IMR-90 (cell line): ENCODE results near the gene HAGHL. TPM values are rescaled to one million over a fixed set of nuclear protein-coding genes. Genes with fewer than 3 reads are reported as not detected.

Experiments
- ATAC-seq: fragments of 200-7000 bp; cut with Tn5 transposase; 2 replicates; pipeline ENCODE4 v1.9.1; 2020; ENCODE audit warnings: low read depth, mild to moderate bottlenecking, moderate library complexity
- BruUV-seq: library from RNA; stranded (reverse); fragments of 400-500 nt; replicated peaks from 2 replicates; lab custom pipeline; 2021; lab: Mats Ljungman, UMichigan
- CTCF ChIA-PET: fragments of 300-600 bp; formaldehyde crosslinking; extraction: SDS; loops from one replicate; lab custom pipeline; 2021; ENCODE audit warnings: antibody characterized with exemption; lab: Yijun Ruan, JAX
- POLR2A ChIA-PET: fragments of 300-600 bp; sonication (Branson Sonifier 250); formaldehyde crosslinking; loops from one replicate; lab custom pipeline; 2022; ENCODE audit warnings: antibody characterized with exemption; ENCODE audit not compliant: unreplicated experiment; lab: Charles Lee
- DNase-seq: peaks from one replicate; pipeline ENCODE4 v3.0.0; 2013
- H2AFZ ChIP-seq: replicated peaks from 2 replicates; pipeline ENCODE3; 2013; ENCODE audit warnings: low read length, mild to moderate bottlenecking; ENCODE audit not compliant: poor library complexity
- H2AK5ac ChIP-seq: 2 replicates; pipeline ENCODE4 v1.6.1; 2013; ENCODE audit warnings: low read depth, low read length, inconsistent platforms
- H2AK9ac ChIP-seq: replicated peaks from 2 replicates; pipeline ENCODE3; 2013; ENCODE audit warnings: mild to moderate bottlenecking, low read depth, low read length, moderate library complexity; ENCODE audit not compliant: poor library complexity
- H2BK120ac ChIP-seq: 2 replicates; pipeline ENCODE4 v1.6.1; 2013; ENCODE audit warnings: low read depth, low read length, inconsistent platforms
- H2BK15ac ChIP-seq: 3 replicates; pipeline ENCODE4 v1.6.1; 2013; ENCODE audit warnings: low read depth, low read length, inconsistent platforms
- H2BK20ac ChIP-seq: 2 replicates; pipeline ENCODE4 v1.6.1; 2013; ENCODE audit warnings: low read depth, mild to moderate bottlenecking, inconsistent platforms, low read length, moderate library complexity
- H2BK5ac ChIP-seq: 2 replicates; pipeline ENCODE4 v1.6.1; 2013; ENCODE audit warnings: mild to moderate bottlenecking, low read depth, low read length, inconsistent platforms; ENCODE audit not compliant: poor library complexity, severe bottlenecking
- H3K14ac ChIP-seq: replicated peaks from 2 replicates; pipeline ENCODE4 v1.6.1; 2013; ENCODE audit warnings: low read depth, low read length, inconsistent platforms
- H3K18ac ChIP-seq: 2 replicates; pipeline ENCODE4 v1.6.1; 2013; ENCODE audit warnings: low read depth, low read length, control low read depth
- H3K23ac ChIP-seq: 2 replicates; pipeline ENCODE4 v1.6.1; 2013; ENCODE audit warnings: low read depth, low read length, inconsistent platforms
- H3K27ac ChIP-seq: 2 replicates; pipeline ENCODE4 v1.5.1; 2013; ENCODE audit warnings: mild to moderate bottlenecking, control low read depth, low read length; ENCODE audit not compliant: insufficient read depth
- H3K27me3 ChIP-seq: 2 replicates; pipeline ENCODE4 v1.6.1; 2013; ENCODE audit warnings: low read length; ENCODE audit not compliant: control insufficient read depth, insufficient read depth
- H3K36me3 ChIP-seq: 2 replicates; pipeline ENCODE4 v1.6.1; 2013; ENCODE audit warnings: low read length, mixed read lengths; ENCODE audit not compliant: control insufficient read depth, insufficient read depth
- H3K4ac ChIP-seq: 2 replicates; pipeline ENCODE4 v1.6.1; 2013; ENCODE audit warnings: low read depth, low read length, inconsistent platforms
- H3K4me1 ChIP-seq: 2 replicates; pipeline ENCODE4 v1.6.1; 2013; ENCODE audit warnings: low read length, mixed read lengths; ENCODE audit not compliant: control insufficient read depth, insufficient read depth
- H3K4me2 ChIP-seq: 2 replicates; pipeline ENCODE4 v1.6.1; 2013; ENCODE audit warnings: low read depth, mild to moderate bottlenecking, control low read depth, low read length, moderate library complexity
- H3K4me3 ChIP-seq: 2 replicates; pipeline ENCODE4 v1.5.1; 2013; ENCODE audit warnings: low read depth, mild to moderate bottlenecking, control low read depth, low read length, moderate library complexity; ENCODE audit not compliant: insufficient read depth
- H3K56ac ChIP-seq: 2 replicates; pipeline ENCODE4 v1.6.1; 2013; ENCODE audit warnings: low read length, inconsistent platforms; ENCODE audit not compliant: insufficient read depth; ENCODE audit errors: extremely low read depth
- H3K79me1 ChIP-seq, 2 experiments: 2 replicates each; pipeline ENCODE4 v1.6.1; 2013; ENCODE audit warnings: low read length in 2 of 2, inconsistent platforms in 1 of 2, low read depth in 1 of 2
- H3K9ac ChIP-seq: 2 replicates; pipeline ENCODE4 v1.6.1; 2013; ENCODE audit warnings: low read depth, low read length, control low read depth
- H3K9me1 ChIP-seq: 2 replicates; pipeline ENCODE4 v1.6.1; 2013; ENCODE audit warnings: low read length, inconsistent platforms; ENCODE audit not compliant: insufficient read depth
- H3K9me3 ChIP-seq: 2 replicates; pipeline ENCODE4 v1.6.1; 2013; ENCODE audit warnings: low read length; ENCODE audit not compliant: control insufficient read depth, insufficient read depth
- H4K20me1 ChIP-seq: 2 replicates; pipeline ENCODE4 v1.6.1; 2013; ENCODE audit warnings: low read length, inconsistent platforms; ENCODE audit not compliant: insufficient read depth
- H4K5ac ChIP-seq: 2 replicates; pipeline ENCODE4 v1.6.1; 2013; ENCODE audit warnings: mild to moderate bottlenecking, low read depth, low read length, control low read depth
- H4K8ac ChIP-seq, 2 experiments: 2 replicates each; pipeline ENCODE4 v1.6.1; 2013; ENCODE audit warnings: low read depth in 2 of 2, low read length in 2 of 2, control low read depth in 1 of 2, inconsistent platforms in 1 of 2
- H4K91ac ChIP-seq: 2 replicates; pipeline ENCODE4 v1.6.1; 2013; ENCODE audit warnings: low read depth, low read length, inconsistent platforms; ENCODE audit not compliant: insufficient read depth
- BHLHE40 ChIP-seq: fragments of 150-350 bp; IDR thresholded peaks from 2 replicates; pipeline ENCODE4 v1.6.1; 2016; ENCODE audit warnings: mild to moderate bottlenecking, low read depth, low read length
- CEBPB ChIP-seq: IDR thresholded peaks from 2 replicates; pipeline ENCODE4 v1.6.1; 2012; ENCODE audit warnings: low read depth, low read length, improper control_type of control experiment
- MAZ ChIP-seq: IDR thresholded peaks from 2 replicates; pipeline ENCODE4 v1.6.1; 2012; ENCODE audit warnings: low read depth, mild to moderate bottlenecking, low read length, improper control_type of control experiment, moderate library complexity, borderline replicate concordance
- MXI1 ChIP-seq: IDR thresholded peaks from 2 replicates; pipeline ENCODE4 v1.6.1; 2012; ENCODE audit warnings: low read depth, mild to moderate bottlenecking, low read length, moderate library complexity, borderline replicate concordance
- NFE2L2 ChIP-seq: fragments of 150-350 bp; IDR thresholded peaks from 2 replicates; pipeline ENCODE4 v1.6.1; 2016; ENCODE audit warnings: low read depth, mild to moderate bottlenecking, low read length
- POLR2A ChIP-seq: IDR thresholded peaks from 2 replicates; pipeline ENCODE4 v1.6.1; 2012; ENCODE audit warnings: mild to moderate bottlenecking, low read depth, low read length
- RFX5 ChIP-seq: IDR thresholded peaks from 2 replicates; pipeline ENCODE4 v1.8.0; 2012; ENCODE audit warnings: low read depth, mild to moderate bottlenecking, low read length, moderate library complexity
- SMC3 ChIP-seq: fragments of 150-350 bp; IDR thresholded peaks from 2 replicates; pipeline ENCODE4 v1.6.1; 2016; ENCODE audit warnings: low read depth, mild to moderate bottlenecking, antibody characterized with exemption, low read length, moderate library complexity
- USF2 ChIP-seq: fragments of 150-350 bp; IDR thresholded peaks from 2 replicates; pipeline ENCODE4 v1.6.1; 2017; ENCODE audit warnings: mild to moderate bottlenecking, antibody characterized with exemption, low read length, low read depth
- WGBS, 2 experiments: methylation state at CpG; one replicate each; pipeline versions ENCODE4 v1.1.5 to v1.1.7; 2013; ENCODE audit warnings: missing lambda C conversion rate in 2 of 2; ENCODE audit not compliant: insufficient read length in 1 of 2; ENCODE audit errors: extremely low coverage in 2 of 2; 5-methylcytosine and 5-hydroxymethylcytosine counted together
- dilution Hi-C: fragments of 300-500 bp; cut with HindIII; formaldehyde crosslinking; loops from one replicate; pipeline ENCODE4 v1.14.3; 2018; ENCODE audit warnings: low sequenced_read_pairs; ENCODE audit not compliant: unreplicated experiment
- in situ Hi-C: fragments of 300-500 bp; cut with MboI; formaldehyde crosslinking; loops from 3 replicates; pipeline ENCODE4 v1.14.3; 2019; ENCODE audit warnings: low sequenced_read_pairs, inconsistent platforms, mixed read lengths
- intact Hi-C: fragments of 100-400 bp; cut with micrococcal nuclease; formaldehyde crosslinking; loops from 2 replicates; pipeline ENCODE4 v1.10.0; 2022
- polyA plus RNA-seq, 3 experiments: library from polyadenylated mRNA; depleted of rRNA; stranded (reverse); fragments of >200 nt; gene quantifications; 2 replicates each; pipeline ENCODE4 v1.2.3, GENCODE V29; 2012; ENCODE audit warnings: low replicate concordance in 1 of 3
- total RNA-seq: library from RNA; depleted of rRNA; stranded (reverse); fragments of >200 nt; gene quantifications from 2 replicates; pipeline ENCODE4 v1.2.3, GENCODE V29; 2012

The HAGHL gene
- total and polyA plus RNA-seq, 2 of the 4 experiments (the other 2 are of a cell fraction) = 3.0 to 12.5 TPM

DNA sequence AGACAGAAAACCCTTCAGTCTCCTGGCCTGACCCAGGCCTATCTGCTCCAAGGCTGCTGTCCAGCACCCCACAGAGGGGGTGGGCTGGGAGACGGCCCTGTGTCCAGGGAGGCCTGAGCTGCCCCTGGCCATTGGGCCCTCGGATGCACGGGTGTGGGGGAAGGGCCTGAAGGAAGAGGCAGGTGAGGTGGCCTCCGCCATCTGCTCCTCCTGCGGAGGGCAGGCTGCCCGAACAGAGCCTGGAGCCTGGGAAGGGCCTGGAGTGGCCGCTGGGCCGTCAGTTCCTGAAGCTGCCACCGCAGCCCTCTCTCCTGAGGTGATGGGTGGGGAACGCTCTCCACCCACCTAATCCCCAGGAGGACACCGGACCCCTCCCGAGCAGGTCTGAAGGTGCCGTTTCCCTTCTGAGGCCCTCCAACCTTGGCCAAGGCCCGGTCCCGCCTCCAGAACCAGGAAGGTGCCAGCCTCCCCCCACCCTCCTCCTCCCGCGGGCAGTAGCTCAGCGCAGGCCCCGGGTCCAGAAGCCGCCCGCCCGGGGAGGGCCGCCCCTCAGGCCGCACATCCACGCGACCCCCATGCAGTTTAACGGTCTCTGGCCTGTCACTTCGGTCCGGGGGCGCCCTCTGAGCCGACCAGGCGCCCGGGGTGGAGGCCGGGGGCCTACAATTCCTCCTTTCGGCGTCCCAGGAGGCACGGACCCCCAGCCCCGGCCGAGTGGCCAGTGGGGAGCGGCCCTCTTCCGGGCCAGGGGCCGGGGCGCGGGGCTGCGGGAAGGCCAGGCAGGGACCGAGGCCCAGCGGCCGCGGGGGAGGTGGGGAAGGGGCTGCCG lies 22.1 kb upstream of the HAGHL start:
- H3K9me1 ChIP-seq = no peaks in the 10 kb centered on the region
- no peak overlapping the region for H3K4me3 ChIP-seq
- H3K9me3 ChIP-seq = no peaks in the 10 kb centered on the region
- CTCF ChIA-PET = no interaction called here
- peaks cover 71% of the 10 kb centered on the region for H3K27me3 ChIP-seq
- WGBS, 2 experiments = 6% methylated on average over 18 of the region's 50 CpGs; no CpG with 5 or more reads in 1 of the 2 experiments
- H3K9ac ChIP-seq = no peak overlapping the region
- POLR2A ChIA-PET = no interaction called here
- no peak overlapping the region for H3K14ac ChIP-seq
- no peak overlapping the region for H2BK5ac ChIP-seq
- H3K4me2 ChIP-seq = no peak overlapping the region
- no peak overlapping the region for H2AK5ac ChIP-seq
- H2BK20ac ChIP-seq = no peak overlapping the region
- H4K91ac ChIP-seq = no peak overlapping the region
- no peak overlapping the region for H2BK15ac ChIP-seq
- H3K36me3 ChIP-seq = no peaks in the 10 kb centered on the region
- peak overlapping the region; percentile 24 for H2AK9ac ChIP-seq
- H2AFZ ChIP-seq = no peak overlapping the region
- no peak for ATAC-seq
- intact Hi-C loops = no loop called here
- no peak for TF ChIP-seq NFE2L2
- no peak for TF ChIP-seq USF2
- no peak for TF ChIP-seq RFX5
- no peak for TF ChIP-seq SMC3
- TF ChIP-seq BHLHE40 = no peak
- no peak for TF ChIP-seq CEBPB
- no peak for TF ChIP-seq MAZ
- TF ChIP-seq MXI1 = no peak
- TF ChIP-seq POLR2A = no peak
- H3K4ac ChIP-seq = no peak overlapping the region
- no peak overlapping the region for H3K23ac ChIP-seq
- no peak overlapping the region for H2BK120ac ChIP-seq
- peaks cover 1% of the 10 kb centered on the region; the same call in 1 of the 2 replicates for H3K4me1 ChIP-seq
- no peak overlapping the region for H3K27ac ChIP-seq
- dilution Hi-C loops = no loop called here
- no peak overlapping the region for H4K8ac ChIP-seq
- BruUV-seq = no TSS peak
- H4K20me1 ChIP-seq = peaks cover 18% of the 10 kb centered on the region
- no peak overlapping the region for H3K18ac ChIP-seq
- H3K79me1 ChIP-seq = no peaks in the 10 kb centered on the region
- no peak overlapping the region for H4K5ac ChIP-seq
- in situ Hi-C loops = loop anchor here (25.0 kb wide), 1 partner anchor 358 kb away; the partner anchor contains the start of gene SSTR5
- H3K56ac ChIP-seq = no peak overlapping the region
- no peak for DNase-seq
